HT-29 (cell line): ENCODE measurements around the gene KCNN4. TPM values are rescaled to one million over a fixed set of nuclear protein-coding genes. Genes with fewer than 3 reads are reported as not detected.
A peak's percentile ranks its signal among the peaks of the same experiment; 100 is the strongest.
"Not testable (repeated sequence)": the region's sequence is repeated elsewhere in the genome, so short reads cannot be mapped to it uniquely, and the experiment has no call there.

Source experiments
- DNase-seq: peaks from one replicate; pipeline ENCODE4 v3.0.0-alpha.2; 2015; ENCODE audit warnings: low spot score
- total RNA-seq: library from RNA; depleted of rRNA; stranded (reverse); fragments of >200 nt; shearing (Covaris generic); gene quantifications from 2 replicates; pipeline ENCODE4 v1.2.3, GENCODE V29; 2014

KCNN4 gene
- total RNA-seq, 1 experiment from 2014 or later: not detected

GRCh38 chr19:43775299-43775890 lies 5.4 kb downstream of the KCNN4 start:
- no peak for DNase-seq

- not testable (repeated sequence) for DNase-seq
These were observed 5.9 kb downstream of the KCNN4 start for GRCh38 chr19:43774940-43775258.

GRCh38 chr19:43774103-43774939 lies 6.5 kb downstream of the KCNN4 start:
- DNase-seq: no peak

GRCh38 chr19:43773725-43774102 lies 7.1 kb downstream of the KCNN4 start:
- no peak for DNase-seq

- DNase-seq: no peak
These were observed 11.5 kb downstream of the KCNN4 start for GRCh38 chr19:43769256-43769655.

- DNase-seq: no peak
These were observed 12.3 kb downstream of the KCNN4 start for GRCh38 chr19:43768273-43769050.

- DNase-seq: no peak
These were observed 13.0 kb downstream of the KCNN4 start for GRCh38 chr19:43767818-43768217.

GRCh38 chr19:43767316-43767715 lies 13.5 kb downstream of the KCNN4 start:
- no peak for DNase-seq

- no peak for DNase-seq
These were observed 14.1 kb downstream of the KCNN4 start for GRCh38 chr19:43766755-43767043.

- DNase-seq: peak; percentile 47
These were observed 15.5 kb downstream of the KCNN4 start for GRCh38 chr19:43765109-43765876.

GRCh38 chr19:43764684-43765083 lies 16.1 kb downstream of the KCNN4 start:
- not testable (repeated sequence) for DNase-seq

GRCh38 chr19:43763473-43763939 lies 17.3 kb downstream of the KCNN4 start:
- no peak for DNase-seq

- DNase-seq: no peak
These were observed 18.0 kb downstream of the KCNN4 start for GRCh38 chr19:43762814-43763213.

- no peak for DNase-seq
These were observed 19.8 kb downstream of the KCNN4 start for GRCh38 chr19:43760941-43761340.

GRCh38 chr19:43759515-43759914 lies 21.3 kb downstream of the KCNN4 start:
- DNase-seq: peak; percentile 72

GRCh38 chr19:43755256-43755801 lies 25.4 kb downstream of the KCNN4 start:
- DNase-seq: peak; percentile 86

GRCh38 chr19:43754503-43755255 lies 26.1 kb downstream of the KCNN4 start, which contains the start of gene SMG9:
Gene SMG9, minus strand, starts transcription at chr19:43754962. Its CDS starts 4,221 bp downstream, at chr19:43750741.
- DNase-seq: peak; percentile 100

- no peak for DNase-seq
These were observed 26.6 kb downstream of the KCNN4 start for GRCh38 chr19:43754253-43754502.

GRCh38 chr19:43752287-43752875 lies 28.4 kb downstream of the KCNN4 start:
- DNase-seq: no peak

- no peak for DNase-seq
These were observed 29.1 kb downstream of the KCNN4 start for GRCh38 chr19:43751466-43752220.
